HG03064 (cell line): ENCODE results near the gene CRYL1.
"Not testable (repeated sequence)": the region's sequence is repeated elsewhere in the genome, so short reads cannot be mapped to it uniquely, and the experiment has no call there.

Experiments used
- ATAC-seq: cut with Tn5 transposase; IDR thresholded peaks from one replicate; pipeline ENCODE4 v1.9.1; 2021; ENCODE audit warnings: low read depth; ENCODE audit not compliant: unreplicated experiment

Gene CRYL1

DNA sequence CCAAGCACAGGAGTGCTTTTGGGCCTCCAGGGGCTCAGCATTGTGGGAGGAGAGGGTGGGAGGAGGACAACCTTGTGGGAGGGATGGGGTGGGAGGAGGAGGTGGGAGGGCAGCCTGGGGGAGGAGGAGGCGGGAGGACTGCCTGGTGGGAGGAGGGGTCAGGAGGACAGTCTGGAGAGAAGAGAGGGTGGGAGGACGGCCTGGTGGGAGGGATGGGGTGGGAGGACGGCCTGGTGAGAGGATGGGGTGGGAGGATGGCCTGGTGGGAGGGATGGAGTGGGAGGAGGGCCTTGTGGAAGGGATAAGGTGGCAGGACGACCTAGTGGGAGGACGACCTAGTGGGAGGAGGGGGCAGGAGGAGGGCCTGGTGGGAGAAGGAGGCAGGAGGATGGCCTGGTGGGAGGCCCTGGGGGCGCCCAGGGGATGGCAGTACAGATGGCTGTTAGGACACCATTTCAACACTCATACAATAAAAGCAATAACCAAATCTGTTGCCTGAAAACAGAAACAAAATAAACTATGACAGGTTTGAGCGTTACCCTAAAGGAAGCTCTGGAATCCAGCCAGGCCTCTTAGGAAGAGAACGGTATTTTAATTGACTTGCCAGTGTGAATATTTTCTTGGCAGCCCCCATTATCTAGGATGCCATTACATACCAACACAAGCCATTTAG, 63.7 kb downstream of the CRYL1 start:
- no peak for ATAC-seq

GRCh38 chr13:20461481-20461859, 64.2 kb downstream of the CRYL1 start:
- no peak for ATAC-seq

GRCh38 chr13:20460761-20461160, 64.9 kb downstream of the CRYL1 start:
- ATAC-seq = no peak

DNA sequence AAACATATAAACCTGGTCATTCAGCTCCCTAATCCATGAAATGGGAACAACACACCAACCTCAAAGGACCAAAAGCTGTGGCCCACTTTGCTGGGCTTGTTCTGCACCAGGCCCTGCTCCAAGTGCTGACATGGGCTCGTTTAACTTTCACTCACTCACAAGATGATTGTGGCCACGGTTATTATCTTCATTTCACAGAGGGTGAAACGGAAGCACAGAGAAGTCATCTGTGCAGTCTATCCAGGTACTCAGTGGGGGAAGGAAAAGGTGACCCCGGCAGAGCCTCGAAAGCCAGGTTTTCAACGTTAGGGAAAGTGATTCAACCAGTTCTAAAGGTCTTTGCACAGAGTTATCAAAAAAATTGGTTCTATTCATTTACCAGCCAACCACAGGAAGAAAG, 68.0 kb downstream of the CRYL1 start:
- no peak for ATAC-seq

GRCh38 chr13:20456737-20457136, 68.9 kb downstream of the CRYL1 start:
- ATAC-seq = no peak

DNA sequence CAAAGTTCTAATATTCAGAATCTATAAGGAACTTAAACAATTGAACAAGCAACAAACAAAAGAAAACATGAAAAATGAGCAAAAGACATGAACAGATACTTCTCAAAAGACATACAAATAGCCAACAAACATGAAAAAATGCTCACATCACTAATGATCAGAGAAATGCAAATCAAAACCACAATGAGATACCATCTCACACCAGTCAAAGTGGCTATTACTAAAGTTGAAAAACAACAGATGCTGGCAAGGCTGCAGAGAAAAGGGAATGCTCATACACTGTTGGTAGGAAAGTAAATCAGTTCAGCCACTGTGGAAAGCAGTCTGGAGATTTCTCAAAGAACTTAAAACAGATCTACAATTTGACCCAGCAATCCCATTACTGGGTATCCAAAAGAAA, 74.3 kb downstream of the CRYL1 start:
- no peak for ATAC-seq

GRCh38 chr13:20448470-20448869, 77.2 kb downstream of the CRYL1 start:
- no peak for ATAC-seq

DNA sequence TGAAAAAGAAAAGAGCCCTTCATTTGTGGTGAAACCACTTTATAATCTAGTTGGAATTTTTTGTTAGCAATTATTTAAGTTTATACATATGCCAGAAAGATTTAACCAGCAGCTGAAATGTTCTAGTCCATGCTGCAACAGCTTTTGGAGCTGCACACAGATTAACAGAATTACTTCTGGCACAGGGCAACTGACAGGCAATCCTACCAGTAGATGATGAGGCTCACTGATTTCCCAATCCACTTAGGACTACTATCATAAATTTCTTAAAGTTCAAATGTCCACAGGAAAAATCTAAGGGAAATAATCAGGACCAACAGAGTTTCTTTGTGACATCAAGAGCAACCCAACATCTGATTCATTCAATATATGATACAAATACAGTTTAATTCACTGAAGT, 78.8 kb downstream of the CRYL1 start:
- no peak for ATAC-seq

- ATAC-seq = no peak
These were observed 79.3 kb downstream of the CRYL1 start for GRCh38 chr13:20446405-20446804.

DNA sequence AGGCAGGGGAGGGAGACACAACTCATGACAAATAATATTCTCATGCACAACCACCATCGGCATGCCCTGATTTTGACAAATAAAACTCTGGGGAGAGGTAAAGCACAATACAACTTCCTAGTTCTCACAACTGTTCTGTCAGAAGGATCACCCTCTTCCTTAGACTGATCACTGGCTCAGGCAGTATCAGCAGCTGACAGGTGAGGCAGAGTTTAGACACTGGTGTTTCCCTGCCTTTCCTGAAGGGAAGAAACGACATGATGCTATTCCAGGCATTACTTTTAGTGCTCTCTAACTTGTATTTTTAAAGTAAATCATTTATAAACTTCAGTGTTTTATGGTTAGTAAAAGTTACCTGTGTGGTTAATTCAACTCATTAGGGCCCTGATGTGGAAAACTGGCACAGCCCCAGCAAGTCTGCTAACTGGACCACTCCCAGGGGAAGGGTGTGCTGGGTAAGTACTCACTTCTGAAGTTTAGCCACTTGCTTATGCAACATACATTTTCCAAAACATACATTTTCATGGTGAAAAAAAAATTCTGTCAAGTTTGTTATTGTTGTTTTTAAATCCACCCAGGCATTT, 82.8 kb downstream of the CRYL1 start:
- ATAC-seq = no peak

GRCh38 chr13:20442375-20442774, 83.3 kb downstream of the CRYL1 start:
- ATAC-seq = no peak

DNA sequence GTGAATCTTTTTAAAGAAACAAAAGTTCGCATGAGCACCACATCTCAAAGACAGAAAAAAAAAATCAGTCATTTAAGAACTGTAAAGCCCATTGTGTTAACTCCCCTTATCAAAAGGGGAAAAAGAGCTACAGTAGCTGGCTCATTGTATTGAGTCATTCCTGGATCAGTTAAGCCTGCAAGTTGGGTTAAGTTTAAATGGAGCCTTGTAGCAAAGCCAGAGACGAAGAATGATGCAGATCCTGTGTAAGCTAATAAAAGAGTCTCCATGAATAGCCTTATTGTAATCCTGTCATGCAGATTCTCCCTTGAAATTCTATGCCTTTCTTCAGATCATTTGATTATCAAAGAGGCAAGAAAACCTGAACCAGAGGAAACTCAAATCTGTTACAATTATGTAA, 83.8 kb downstream of the CRYL1 start:
- ATAC-seq = no peak

- ATAC-seq = no peak
These were observed 84.6 kb downstream of the CRYL1 start for GRCh38 chr13:20441056-20441455.

DNA sequence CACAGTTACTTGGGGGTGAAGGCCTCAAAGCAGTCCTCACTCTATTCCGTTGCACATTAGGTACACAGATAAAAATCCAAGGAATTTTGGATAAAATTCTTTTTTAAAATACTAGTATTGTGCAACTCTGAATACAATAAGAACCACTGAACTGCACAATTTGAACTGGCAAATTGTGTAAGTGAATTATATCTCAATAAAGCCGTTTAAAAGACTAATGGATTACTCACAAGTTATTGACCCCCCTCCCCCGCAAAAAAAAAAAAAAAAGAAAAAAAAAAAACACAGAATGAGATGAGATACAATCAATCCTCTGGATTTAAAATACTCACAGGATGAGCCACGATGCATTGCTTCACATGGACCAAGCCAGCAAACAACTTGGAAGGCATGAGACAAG, 86.4 kb downstream of the CRYL1 start:
- no peak for ATAC-seq

- no peak for ATAC-seq
These were observed 86.9 kb downstream of the CRYL1 start for GRCh38 chr13:20438801-20439200.

DNA sequence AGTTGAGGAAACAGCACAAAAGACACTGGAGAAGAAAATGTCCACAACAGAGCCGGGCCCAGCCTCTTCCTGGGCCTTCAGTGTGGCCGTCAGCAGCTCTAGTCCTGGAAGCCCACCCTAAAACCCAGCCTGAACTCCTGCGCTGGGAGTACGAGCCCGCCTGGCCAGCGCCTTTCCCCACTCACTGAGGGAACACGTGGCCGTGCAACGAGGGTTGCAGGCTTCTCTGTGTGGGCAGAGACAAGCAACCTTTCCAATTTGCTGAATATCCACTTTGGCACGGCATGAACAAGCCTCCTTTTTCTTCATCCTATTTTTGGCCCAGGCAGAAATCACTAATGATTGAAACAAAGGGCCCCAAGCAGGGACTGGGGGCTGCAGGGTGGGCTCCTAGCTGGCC, 89.2 kb downstream of the CRYL1 start:
- ATAC-seq = no peak

GRCh38 chr13:20435616-20436368, 89.9 kb downstream of the CRYL1 start:
- ATAC-seq = no peak

GRCh38 chr13:20434210-20434609, 91.4 kb downstream of the CRYL1 start:
- not testable (repeated sequence) for ATAC-seq

- ATAC-seq = no peak
These were observed 93.8 kb downstream of the CRYL1 start for GRCh38 chr13:20431687-20432384.

DNA sequence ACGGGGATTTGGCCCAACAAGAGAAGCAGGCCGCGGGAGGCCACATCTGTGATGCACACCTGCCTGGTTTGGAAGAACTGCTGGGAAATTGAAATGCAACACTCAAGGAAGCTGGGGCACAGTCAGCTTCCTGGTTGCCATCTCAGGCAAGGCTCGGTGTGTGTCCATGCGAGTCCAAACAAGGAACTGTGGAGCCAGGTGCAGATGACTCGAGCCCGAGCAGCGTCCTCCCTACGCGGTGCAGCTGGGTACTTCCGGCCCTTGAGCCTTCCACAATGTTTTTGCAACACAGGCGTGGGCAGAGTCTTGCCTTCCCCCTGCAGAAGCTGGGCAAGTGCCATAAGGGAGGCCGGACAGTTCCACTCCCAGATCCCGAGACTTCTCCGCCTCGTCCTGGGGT, 94.6 kb downstream of the CRYL1 start:
- ATAC-seq = no peak

DNA sequence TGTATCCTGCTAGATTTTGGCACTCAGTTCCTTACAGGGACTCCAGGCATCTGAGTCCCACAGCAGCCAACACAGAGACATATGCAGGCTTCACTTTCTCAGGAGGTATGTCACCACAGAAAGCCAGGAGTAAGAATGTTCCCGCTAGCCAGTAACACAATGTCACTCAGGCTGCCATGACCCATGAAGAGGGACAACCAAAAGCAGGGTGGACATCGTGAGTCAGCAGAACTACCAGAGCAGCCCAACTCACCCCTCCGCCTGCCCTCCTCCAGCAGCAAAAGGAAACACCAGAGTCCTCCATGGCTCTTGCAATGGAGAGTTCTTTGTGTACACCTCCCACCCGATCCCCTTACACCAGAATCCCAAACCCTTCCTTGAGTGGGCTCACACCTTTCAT, 95.4 kb downstream of the CRYL1 start:
- ATAC-seq = no peak
